Measurements from ENCODE around the gene MYO1B. TPM values are rescaled to one million over a fixed set of nuclear protein-coding genes. Genes with fewer than 3 reads are reported as not detected.

The MYO1B gene
- polyA plus RNA-seq, 1 donor from 2014 or later, result 72.2 TPM

DNA sequence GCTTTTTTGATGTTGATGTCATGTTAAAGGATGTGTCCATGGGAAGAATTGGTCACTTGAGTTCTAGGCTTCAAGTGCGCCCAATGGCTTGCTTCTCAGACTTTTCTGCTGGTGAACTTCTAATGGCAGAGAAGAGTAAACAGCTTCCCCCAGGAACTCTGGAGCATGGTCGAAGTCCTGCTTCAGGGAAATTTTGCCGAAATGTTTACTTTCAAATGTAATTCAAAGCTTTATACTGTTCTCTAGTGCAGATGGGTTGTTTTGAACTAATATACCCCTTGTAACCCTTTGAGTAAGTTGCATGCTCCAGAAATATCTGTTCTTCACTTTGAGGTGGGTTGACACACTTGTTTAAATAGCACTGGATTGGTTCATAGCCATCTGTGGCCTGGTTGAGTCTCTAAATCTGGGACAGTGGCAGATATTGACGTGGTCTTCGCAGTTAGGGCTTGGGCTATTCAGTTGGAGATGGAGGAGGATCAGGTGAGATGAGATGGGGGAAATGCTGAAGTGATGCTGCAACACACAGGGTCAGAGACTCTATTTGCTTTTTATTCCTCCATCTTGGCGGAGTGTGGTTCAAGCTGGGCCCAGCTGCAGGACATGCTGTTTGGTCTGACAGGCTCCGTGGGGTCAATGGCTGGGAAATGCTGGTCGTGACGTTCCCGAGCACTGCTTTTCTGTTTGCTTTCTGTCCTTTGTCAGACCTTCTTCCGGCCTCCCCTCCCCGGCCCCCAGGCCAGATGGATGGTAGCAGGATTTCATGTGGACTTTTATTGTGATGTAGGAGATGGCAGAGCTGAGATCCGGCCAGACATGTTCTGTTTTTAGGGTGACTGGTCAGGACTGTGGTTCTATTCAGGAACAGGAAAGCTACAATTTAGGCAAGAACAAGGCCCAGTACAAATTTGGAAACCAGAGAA lies 35.9 kb downstream of the MYO1B start:
- Histone ChIP-seq H3K27me3 (ENCODE audit: insufficient read depth, low read depth, low read length) (no peaks in the 10 kb centered on the region), H2AFZ (ENCODE audit: low read depth, low read length) (no peak overlapping the region), H3F3A (ENCODE audit: insufficient read depth, low read length, poor library complexity, severe bottlenecking) (no peaks in the 10 kb centered on the region), H3K4me3 (ENCODE audit: low read length) (no peak overlapping the region), H3K9me2 (ENCODE audit: insufficient read depth, low read length) (no peaks in the 10 kb centered on the region), H3K27ac (ENCODE audit: low read length) (no peak overlapping the region), H3K79me2 (replicated peaks; ENCODE audit: insufficient read depth, low read length) (peaks cover 29% of the 10 kb centered on the region), H3K36me3 (ENCODE audit: insufficient read depth, low read length) (no peaks in the 10 kb centered on the region), H3K9me3 (ENCODE audit: low read length) (no peaks in the 10 kb centered on the region), H3K9ac (ENCODE audit: low read length) (no peak overlapping the region), H3K4me2 (ENCODE audit: low read length) (no peak overlapping the region), H4K20me1 (ENCODE audit: insufficient read depth) (no peaks in the 10 kb centered on the region)
- TF ChIP-seq, protein P1, sequence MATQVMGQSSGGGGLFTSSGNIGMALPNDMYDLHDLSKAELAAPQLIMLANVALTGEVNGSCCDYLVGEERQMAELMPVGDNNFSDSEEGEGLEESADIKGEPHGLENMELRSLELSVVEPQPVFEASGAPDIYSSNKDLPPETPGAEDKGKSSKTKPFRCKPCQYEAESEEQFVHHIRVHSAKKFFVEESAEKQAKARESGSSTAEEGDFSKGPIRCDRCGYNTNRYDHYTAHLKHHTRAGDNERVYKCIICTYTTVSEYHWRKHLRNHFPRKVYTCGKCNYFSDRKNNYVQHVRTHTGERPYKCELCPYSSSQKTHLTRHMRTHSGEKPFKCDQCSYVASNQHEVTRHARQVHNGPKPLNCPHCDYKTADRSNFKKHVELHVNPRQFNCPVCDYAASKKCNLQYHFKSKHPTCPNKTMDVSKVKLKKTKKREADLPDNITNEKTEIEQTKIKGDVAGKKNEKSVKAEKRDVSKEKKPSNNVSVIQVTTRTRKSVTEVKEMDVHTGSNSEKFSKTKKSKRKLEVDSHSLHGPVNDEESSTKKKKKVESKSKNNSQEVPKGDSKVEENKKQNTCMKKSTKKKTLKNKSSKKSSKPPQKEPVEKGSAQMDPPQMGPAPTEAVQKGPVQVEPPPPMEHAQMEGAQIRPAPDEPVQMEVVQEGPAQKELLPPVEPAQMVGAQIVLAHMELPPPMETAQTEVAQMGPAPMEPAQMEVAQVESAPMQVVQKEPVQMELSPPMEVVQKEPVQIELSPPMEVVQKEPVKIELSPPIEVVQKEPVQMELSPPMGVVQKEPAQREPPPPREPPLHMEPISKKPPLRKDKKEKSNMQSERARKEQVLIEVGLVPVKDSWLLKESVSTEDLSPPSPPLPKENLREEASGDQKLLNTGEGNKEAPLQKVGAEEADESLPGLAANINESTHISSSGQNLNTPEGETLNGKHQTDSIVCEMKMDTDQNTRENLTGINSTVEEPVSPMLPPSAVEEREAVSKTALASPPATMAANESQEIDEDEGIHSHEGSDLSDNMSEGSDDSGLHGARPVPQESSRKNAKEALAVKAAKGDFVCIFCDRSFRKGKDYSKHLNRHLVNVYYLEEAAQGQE (IDR thresholded peaks at IDR 0.05; ENCODE audit: borderline replicate concordance), result no peak
- TF ChIP-seq EZH2 (IDR thresholded peaks at IDR 0.05; ENCODE audit: borderline replicate concordance, insufficient read depth, low read length, poor library complexity, severe bottlenecking) (no peak), MXI1 (conservative IDR thresholded peaks at IDR 0.05; ENCODE audit: poor library complexity, severe bottlenecking) (no peak), EP300 (conservative IDR thresholded peaks at IDR 0.05; ENCODE audit: poor library complexity, severe bottlenecking) (no peak), POLR2AphosphoS5 (IDR thresholded peaks at IDR 0.05) (no peak), TAF1 (IDR thresholded peaks at IDR 0.05; ENCODE audit: low read depth) (no peak), SMC3 (conservative IDR thresholded peaks at IDR 0.05; ENCODE audit: poor library complexity) (no peak), RAD21 (conservative IDR thresholded peaks at IDR 0.05) (no peak)
- TF ChIP-seq, protein P2, sequence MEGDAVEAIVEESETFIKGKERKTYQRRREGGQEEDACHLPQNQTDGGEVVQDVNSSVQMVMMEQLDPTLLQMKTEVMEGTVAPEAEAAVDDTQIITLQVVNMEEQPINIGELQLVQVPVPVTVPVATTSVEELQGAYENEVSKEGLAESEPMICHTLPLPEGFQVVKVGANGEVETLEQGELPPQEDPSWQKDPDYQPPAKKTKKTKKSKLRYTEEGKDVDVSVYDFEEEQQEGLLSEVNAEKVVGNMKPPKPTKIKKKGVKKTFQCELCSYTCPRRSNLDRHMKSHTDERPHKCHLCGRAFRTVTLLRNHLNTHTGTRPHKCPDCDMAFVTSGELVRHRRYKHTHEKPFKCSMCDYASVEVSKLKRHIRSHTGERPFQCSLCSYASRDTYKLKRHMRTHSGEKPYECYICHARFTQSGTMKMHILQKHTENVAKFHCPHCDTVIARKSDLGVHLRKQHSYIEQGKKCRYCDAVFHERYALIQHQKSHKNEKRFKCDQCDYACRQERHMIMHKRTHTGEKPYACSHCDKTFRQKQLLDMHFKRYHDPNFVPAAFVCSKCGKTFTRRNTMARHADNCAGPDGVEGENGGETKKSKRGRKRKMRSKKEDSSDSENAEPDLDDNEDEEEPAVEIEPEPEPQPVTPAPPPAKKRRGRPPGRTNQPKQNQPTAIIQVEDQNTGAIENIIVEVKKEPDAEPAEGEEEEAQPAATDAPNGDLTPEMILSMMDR (IDR thresholded peaks at IDR 0.05; ENCODE audit: poor library complexity, severe bottlenecking), result no peak

DNA sequence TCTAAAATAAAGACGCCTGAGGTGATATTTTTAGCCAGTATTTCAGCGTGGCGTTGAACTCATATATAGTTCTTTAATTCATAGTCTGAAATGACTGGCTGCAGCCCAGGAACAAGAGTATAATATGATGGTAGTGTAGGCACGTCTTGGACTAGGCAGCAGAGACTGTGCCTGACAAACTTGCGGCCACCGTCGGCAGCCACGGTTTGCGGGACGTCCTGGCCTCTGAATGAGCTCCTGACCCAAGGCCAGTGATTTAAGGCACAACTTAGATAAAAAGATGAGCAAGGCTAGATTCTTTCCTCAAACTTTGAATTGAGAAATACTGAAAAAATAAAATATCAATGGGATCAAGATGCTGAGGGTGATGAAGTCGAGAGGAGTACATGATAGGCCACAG lies 40.0 kb downstream of the MYO1B start:
- Histone ChIP-seq H3F3A (ENCODE audit: insufficient read depth, low read length, poor library complexity, severe bottlenecking) (no peaks in the 10 kb centered on the region), H4K20me1 (ENCODE audit: insufficient read depth) (no peaks in the 10 kb centered on the region), H3K27ac (ENCODE audit: low read length) (no peak overlapping the region), H3K4me3 (ENCODE audit: low read length) (no peak overlapping the region), H3K79me2 (replicated peaks; ENCODE audit: insufficient read depth, low read length) (peaks cover 38% of the 10 kb centered on the region), H3K9me3 (ENCODE audit: low read length) (no peaks in the 10 kb centered on the region), H3K9ac (ENCODE audit: low read length) (no peak overlapping the region), H3K36me3 (ENCODE audit: insufficient read depth, low read length) (no peaks in the 10 kb centered on the region), H3K4me2 (ENCODE audit: low read length) (no peak overlapping the region), H2AFZ (ENCODE audit: low read depth, low read length) (no peak overlapping the region), H3K9me2 (ENCODE audit: insufficient read depth, low read length) (no peaks in the 10 kb centered on the region), H3K27me3 (ENCODE audit: insufficient read depth, low read depth, low read length) (no peaks in the 10 kb centered on the region)
- TF ChIP-seq TAF1 (IDR thresholded peaks at IDR 0.05; ENCODE audit: low read depth) (no peak), EZH2 (IDR thresholded peaks at IDR 0.05; ENCODE audit: borderline replicate concordance, insufficient read depth, low read length, poor library complexity, severe bottlenecking) (no peak), EP300 (conservative IDR thresholded peaks at IDR 0.05; ENCODE audit: poor library complexity, severe bottlenecking) (no peak), SMC3 (conservative IDR thresholded peaks at IDR 0.05; ENCODE audit: poor library complexity) (no peak), MXI1 (conservative IDR thresholded peaks at IDR 0.05; ENCODE audit: poor library complexity, severe bottlenecking) (no peak), RAD21 (conservative IDR thresholded peaks at IDR 0.05) (no peak), POLR2AphosphoS5 (IDR thresholded peaks at IDR 0.05) (no peak)
- TF ChIP-seq, protein P1 (IDR thresholded peaks at IDR 0.05; ENCODE audit: borderline replicate concordance), result no peak
- TF ChIP-seq, protein P2 (IDR thresholded peaks at IDR 0.05; ENCODE audit: poor library complexity, severe bottlenecking), result no peak
